PC-3 (cell line): ENCODE measurements around the gene MXD3. TPM values are rescaled to one million over a fixed set of nuclear protein-coding genes. Genes with fewer than 3 reads are reported as not detected.

Source experiments
- ATAC-seq: fragments of 200-7000 bp; cut with Tn5 transposase; 2 replicates; pipeline ENCODE4 v1.9.1; 2020; ENCODE audit warnings: mild to moderate bottlenecking, moderate library complexity
- BruUV-seq: library from RNA; stranded (reverse); fragments of 400-500 nt; replicated peaks from 2 replicates; lab custom pipeline; 2021; lab: Mats Ljungman, UMichigan
- CTCF ChIA-PET: fragments of 300-600 bp; sonication (Branson Sonifier 250); formaldehyde crosslinking; loops from one replicate; lab custom pipeline; 2022; ENCODE audit warnings: antibody characterized with exemption; lab: Charles Lee
- POLR2A ChIA-PET: fragments of 300-600 bp; sonication (Branson Sonifier 250); formaldehyde crosslinking; loops from one replicate; lab custom pipeline; 2022; ENCODE audit warnings: antibody characterized with exemption; ENCODE audit not compliant: unreplicated experiment; lab: Charles Lee
- DNase-seq: peaks from one replicate; pipeline ENCODE4 v3.0.0-alpha.2; 2015
- H2AFZ ChIP-seq: fragments of 300-600 bp; sonication (generic); 2 replicates; pipeline ENCODE4 v1.6.0; 2016; ENCODE audit warnings: antibody characterized with exemption, low read length
- H3F3A ChIP-seq: fragments of 300-600 bp; sonication (generic); one replicate; pipeline ENCODE4 v1.6.0; 2017; ENCODE audit warnings: antibody characterized with exemption, low read length, control low read depth, mild to moderate bottlenecking; ENCODE audit not compliant: unreplicated experiment
- H3K27ac ChIP-seq: fragments of 300-600 bp; sonication (generic); 2 replicates; pipeline ENCODE4 v1.5.1; 2016; ENCODE audit warnings: mild to moderate bottlenecking, low read length
- H3K27me3 ChIP-seq: fragments of 300-600 bp; sonication (generic); 2 replicates; pipeline ENCODE4 v1.6.1; 2016; ENCODE audit warnings: low read length, mixed read lengths
- H3K36me3 ChIP-seq: fragments of 300-600 bp; sonication (generic); 2 replicates; pipeline ENCODE4 v1.6.1; 2016; ENCODE audit warnings: low read depth, mixed run types, low read length, mixed read lengths
- H3K4me1 ChIP-seq: fragments of 300-600 bp; sonication (generic); 2 replicates; pipeline ENCODE4 v1.5.1; 2016; ENCODE audit warnings: low read length; ENCODE audit not compliant: insufficient read depth
- H3K4me2 ChIP-seq: fragments of 300-600 bp; sonication (generic); 2 replicates; pipeline ENCODE4 v1.6.0; 2016; ENCODE audit warnings: low read length
- H3K4me3 ChIP-seq: fragments of 300-600 bp; sonication (generic); 2 replicates; pipeline ENCODE4 v1.5.1; 2016; ENCODE audit warnings: mild to moderate bottlenecking, low read length, mixed read lengths
- H3K79me2 ChIP-seq: fragments of 300-600 bp; sonication (generic); 2 replicates; pipeline ENCODE4 v1.6.1; 2017; ENCODE audit warnings: low read length, mixed read lengths
- H3K9ac ChIP-seq: fragments of 300-600 bp; sonication (generic); 2 replicates; pipeline ENCODE4 v1.6.0; 2016; ENCODE audit warnings: mild to moderate bottlenecking, low read length
- H3K9me2 ChIP-seq: fragments of 300-600 bp; sonication (generic); replicated peaks from 2 replicates; pipeline ENCODE4 v1.6.1; 2016; ENCODE audit warnings: mixed run types, low read length, mixed read lengths
- H3K9me3 ChIP-seq: fragments of 300-600 bp; sonication (generic); 2 replicates; pipeline ENCODE4 v1.6.1; 2016; ENCODE audit warnings: low read length, mixed read lengths
- H4K20me1 ChIP-seq: fragments of 300-600 bp; sonication (generic); 2 replicates; pipeline ENCODE4 v1.6.1; 2016; ENCODE audit warnings: low read length, mixed read lengths
- CTCF ChIP-seq: fragments of 300-600 bp; sonication (generic); conservative IDR thresholded peaks from 2 replicates; pipeline ENCODE4 v1.5.1; 2017; ENCODE audit warnings: antibody characterized with exemption, low read depth, mild to moderate bottlenecking, low read length
- EZH2 ChIP-seq: fragments of 300-600 bp; sonication (generic); IDR thresholded peaks from one replicate; pipeline ENCODE4 v1.6.1; 2017; ENCODE audit warnings: antibody characterized with exemption, mild to moderate bottlenecking, low read length; ENCODE audit not compliant: unreplicated experiment
- EZH2phosphoT487 ChIP-seq: fragments of 300-600 bp; sonication (generic); IDR thresholded peaks from 2 replicates; pipeline ENCODE4 v1.6.1; 2018; ENCODE audit warnings: mild to moderate bottlenecking, antibody characterized with exemption, low read length, borderline replicate concordance
- intact Hi-C: fragments of 100-400 bp; cut with micrococcal nuclease; formaldehyde crosslinking; loops from 2 replicates; pipeline ENCODE4 v1.9.0; 2023
- total RNA-seq: library from RNA; depleted of rRNA; stranded (reverse); fragments of >200 nt; gene quantifications from 2 replicates; pipeline ENCODE4 v1.2.3, GENCODE V29; 2014

The MXD3 gene
- total RNA-seq, 1 experiment from 2014 or later = 45.7 TPM

GRCh38 chr5:177309351-177310191 is 2.1 kb downstream of the MXD3 start:
- Histone ChIP-seq H4K20me1 (peaks cover 16% of the 10 kb centered on the region), H3K9me2 (no peaks in the 10 kb centered on the region), H3K4me3 (peak overlapping the region; percentile 76; the same call in 1 of the 2 replicates), H3K9ac (no peak overlapping the region), H3K4me2 (peak overlapping the region; percentile 78), H2AFZ (no peak overlapping the region), H3K9me3 (no peaks in the 10 kb centered on the region), H3K4me1 (peaks cover 39% of the 10 kb centered on the region), H3K27me3 (no peaks in the 10 kb centered on the region), H3F3A (no peaks in the 10 kb centered on the region), H3K36me3 (peaks cover 18% of the 10 kb centered on the region; the same call in 1 of the 2 replicates), H3K79me2 (peaks cover 52% of the 10 kb centered on the region), H3K27ac (no peak overlapping the region)
- ATAC-seq (peak; percentile 33), DNase-seq (peak; percentile 94)
- ChIA-PET POLR2A (no interaction called here), CTCF (interaction anchor here (0.5 to 1.9 kb wide), 8 partner anchors 8 to 159 kb away, joined by 3 to 9 read pairs (median 4); no protein-coding TSS in a partner anchor)
- TF ChIP-seq EZH2phosphoT487 (no peak), CTCF (peak; percentile 99), EZH2 (no peak)
- BruUV-seq = no TSS peak
- intact Hi-C loops = loop anchor here (2.0 kb wide), 1 partner anchor 145 kb away; no protein-coding TSS in a partner anchor

- intact Hi-C loops = loop anchor here (2.0 kb wide), 1 partner anchor 146 kb away; no protein-coding TSS in a partner anchor
- no peaks in the 10 kb centered on the region for H3K27me3 ChIP-seq
- DNase-seq (no peak), ATAC-seq (no peak)
- H3K4me3 ChIP-seq = no peak overlapping the region
- no peaks in the 10 kb centered on the region for H3K9me2 ChIP-seq
- H3K9ac ChIP-seq = no peak overlapping the region
- H3K79me2 ChIP-seq = peaks cover 57% of the 10 kb centered on the region
- H4K20me1 ChIP-seq = peaks cover 17% of the 10 kb centered on the region
- no peak overlapping the region for H3K4me2 ChIP-seq
- no peak for TF ChIP-seq CTCF
- no peak for TF ChIP-seq EZH2
- no peak for TF ChIP-seq EZH2phosphoT487
- no peaks in the 10 kb centered on the region for H3K9me3 ChIP-seq
- ChIA-PET POLR2A (no interaction called here), CTCF (interaction anchor here (0.5 kb wide), 1 partner anchor 94 kb away, joined by 3 read pairs; no protein-coding TSS in a partner anchor)
- H3F3A ChIP-seq = no peaks in the 10 kb centered on the region
- H3K4me1 ChIP-seq = peaks cover 39% of the 10 kb centered on the region
- H3K36me3 ChIP-seq = peaks cover 18% of the 10 kb centered on the region; the same call in 1 of the 2 replicates
- BruUV-seq = no TSS peak
- no peak overlapping the region for H2AFZ ChIP-seq
- H3K27ac ChIP-seq = no peak overlapping the region
These were observed 3.0 kb downstream of the MXD3 start for GRCh38 chr5:177308740-177309139.
